PFSK-1 (cell line): Measurements from ENCODE around the gene SUCLG1.

ENCODE experiments used
- POLR2AphosphoS5 ChIP-seq: IDR thresholded peaks from 2 replicates; pipeline ENCODE4 v1.6.1; 2012; ENCODE audit warnings: low read depth, mild to moderate bottlenecking, control low read depth, low read length, moderate library complexity
- REST ChIP-seq, 2 experiments: IDR thresholded peaks; 2 replicates each; pipeline versions ENCODE4 v1.6.1 to v1.8.0; 2011 to 2012; ENCODE audit warnings: low read depth in 2 of 2, low read length in 2 of 2, control low read depth in 1 of 2, inconsistent platforms in 1 of 2, mild to moderate bottlenecking in 1 of 2, moderate library complexity in 1 of 2; ENCODE audit not compliant: insufficient read depth in 1 of 2
- TAF1 ChIP-seq: IDR thresholded peaks from 2 replicates; pipeline ENCODE4 v1.6.1; 2012; ENCODE audit warnings: low read length, control low read depth, borderline replicate concordance; ENCODE audit not compliant: insufficient read depth

GRCh38 chr2:84441036-84441435, 18.0 kb downstream of the SUCLG1 start:
- TF ChIP-seq TAF1 (no peak), POLR2AphosphoS5 (no peak), REST (IDR thresholded peaks at IDR 0.05; ENCODE audit: insufficient read depth in 1 of 2, low read depth in 2 of 2, low read length in 2 of 2) (no peak)
